Measurements from ENCODE around the gene TFB1M. TPM values are rescaled to one million over a fixed set of nuclear protein-coding genes. Genes with fewer than 3 reads are reported as not detected.

TFB1M gene
- total and polyA plus RNA-seq, 9 of the 15 experiments (the other 6 are each of a cell fraction or from before 2014, with no cell fraction given), result 34.6 to 145 (median 40.4) TPM

DNA sequence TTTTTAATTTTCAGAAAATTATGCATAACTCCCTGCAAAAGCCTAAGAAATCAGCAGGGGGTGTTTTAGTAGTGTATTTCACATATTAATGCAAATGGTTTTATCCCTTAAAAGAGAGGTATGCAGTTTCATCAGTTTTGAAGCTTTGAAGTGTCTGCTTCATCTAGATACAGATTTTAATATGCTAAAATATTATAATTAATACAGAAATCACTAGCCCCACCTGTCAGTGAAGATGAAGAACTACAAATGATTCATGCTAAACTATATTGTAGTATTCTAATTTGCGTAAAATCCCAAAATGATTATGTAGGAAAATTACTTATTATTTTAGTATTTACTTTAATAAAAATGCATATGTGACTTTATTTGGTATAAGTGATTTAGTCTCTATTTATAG is 2.9 kb upstream of the TFB1M start:
- Histone ChIP-seq H3K36me3 (ENCODE audit: control insufficient read depth, insufficient read depth, low read length) (peaks cover 7% of the 10 kb centered on the region), H3K9me3 (replicated peaks; ENCODE audit: control insufficient read depth, insufficient read depth, low read depth, low read length) (no peaks in the 10 kb centered on the region), H3K9ac (ENCODE audit: insufficient read depth in 1 of 2, low read depth in 2 of 2, low read length in 2 of 2) (no peak overlapping the region), H3K27ac (ENCODE audit: extremely low read depth, low read depth, low read length) (no peak overlapping the region), H2AFZ (ENCODE audit: low read depth, low read length) (no peak overlapping the region), H3K9me1 (ENCODE audit: control insufficient read depth, insufficient read depth, low read length) (no peaks in the 10 kb centered on the region), H3K4me2 (ENCODE audit: insufficient read depth, low read length) (no peak overlapping the region), H3K4me1 (replicated peaks in 1 of 2; ENCODE audit: control insufficient read depth in 2 of 2, insufficient read depth in 2 of 2, low read length in 2 of 2) (peaks cover 4 to 7% of the 10 kb centered on the region in 2 experiments; a peak in 3 of 5 replicates), H3K79me2 (ENCODE audit: control insufficient read depth, insufficient read depth, low read length) (peaks cover 20% of the 10 kb centered on the region), H3K27me3 (ENCODE audit: control insufficient read depth in 2 of 2, insufficient read depth in 2 of 2, low read length in 2 of 2) (no peaks in the 10 kb centered on the region), H3K4me3 (no peak overlapping the region), H4K20me1 (replicated peaks; ENCODE audit: control insufficient read depth, insufficient read depth, low read length) (no peaks in the 10 kb centered on the region)
- WGBS (ENCODE audit: insufficient coverage, low coverage, missing lambda C conversion rate), result 100% methylated on average over 1 of the region's 1 CpG
- TF ChIP-seq, protein P1, sequence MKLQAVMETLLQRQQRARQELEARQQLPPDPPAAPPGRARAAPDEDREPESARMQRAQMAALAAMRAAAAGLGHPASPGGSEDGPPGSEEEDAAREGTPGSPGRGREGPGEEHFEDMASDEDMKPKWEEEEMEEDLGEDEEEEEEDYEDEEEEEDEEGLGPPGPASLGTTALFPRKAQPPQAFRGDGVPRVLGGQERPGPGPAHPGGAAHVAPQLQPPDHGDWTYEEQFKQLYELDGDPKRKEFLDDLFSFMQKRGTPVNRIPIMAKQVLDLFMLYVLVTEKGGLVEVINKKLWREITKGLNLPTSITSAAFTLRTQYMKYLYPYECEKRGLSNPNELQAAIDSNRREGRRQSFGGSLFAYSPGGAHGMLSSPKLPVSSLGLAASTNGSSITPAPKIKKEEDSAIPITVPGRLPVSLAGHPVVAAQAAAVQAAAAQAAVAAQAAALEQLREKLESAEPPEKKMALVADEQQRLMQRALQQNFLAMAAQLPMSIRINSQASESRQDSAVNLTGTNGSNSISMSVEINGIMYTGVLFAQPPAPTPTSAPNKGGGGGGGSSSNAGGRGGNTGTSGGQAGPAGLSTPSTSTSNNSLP (IDR thresholded peaks at IDR 0.05; ENCODE audit: borderline replicate concordance, low read depth, low read length), result peak; percentile 73; the same call in 1 of the 2 replicates
- no peak for TF ChIP-seq ZNF239 (CRISPR knock-in tag; IDR thresholded peaks at IDR 0.05)
- TF ChIP-seq ZNF316 (IDR thresholded peaks at IDR 0.05), result peak; percentile 32; the same call in 1 of the 2 replicates
- no peak for TF ChIP-seq POLR2H (tag; IDR thresholded peaks at IDR 0.05; ENCODE audit: low read depth)
- TF ChIP-seq HMGXB4 (CRISPR knock-in tag; IDR thresholded peaks at IDR 0.05), result no peak
- TF ChIP-seq, protein P2, sequence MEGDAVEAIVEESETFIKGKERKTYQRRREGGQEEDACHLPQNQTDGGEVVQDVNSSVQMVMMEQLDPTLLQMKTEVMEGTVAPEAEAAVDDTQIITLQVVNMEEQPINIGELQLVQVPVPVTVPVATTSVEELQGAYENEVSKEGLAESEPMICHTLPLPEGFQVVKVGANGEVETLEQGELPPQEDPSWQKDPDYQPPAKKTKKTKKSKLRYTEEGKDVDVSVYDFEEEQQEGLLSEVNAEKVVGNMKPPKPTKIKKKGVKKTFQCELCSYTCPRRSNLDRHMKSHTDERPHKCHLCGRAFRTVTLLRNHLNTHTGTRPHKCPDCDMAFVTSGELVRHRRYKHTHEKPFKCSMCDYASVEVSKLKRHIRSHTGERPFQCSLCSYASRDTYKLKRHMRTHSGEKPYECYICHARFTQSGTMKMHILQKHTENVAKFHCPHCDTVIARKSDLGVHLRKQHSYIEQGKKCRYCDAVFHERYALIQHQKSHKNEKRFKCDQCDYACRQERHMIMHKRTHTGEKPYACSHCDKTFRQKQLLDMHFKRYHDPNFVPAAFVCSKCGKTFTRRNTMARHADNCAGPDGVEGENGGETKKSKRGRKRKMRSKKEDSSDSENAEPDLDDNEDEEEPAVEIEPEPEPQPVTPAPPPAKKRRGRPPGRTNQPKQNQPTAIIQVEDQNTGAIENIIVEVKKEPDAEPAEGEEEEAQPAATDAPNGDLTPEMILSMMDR (IDR thresholded peaks at IDR 0.05 in 2 of 3, conservative IDR thresholded peaks at IDR 0.05 in 1 of 3; ENCODE audit: insufficient read depth in 2 of 3, low read depth in 1 of 3, low read length in 3 of 3), result peak in 1 of 3 experiments; percentile 48; a peak in 2 of 6 replicates
- FAIRE-seq, result no peak
- no peak for DNase-seq (ENCODE audit: extremely low read depth in 1 of 4, low spot score in 3 of 4)
- no peak for ATAC-seq
- CTCF ChIA-PET (ENCODE audit: low intra/inter-chr PET ratio), result no interaction called here
- no TSS peak for BruUV-seq (replicated peaks)
- in situ Hi-C loops (cut with MboI), result loop anchor here (25.0 kb wide), 1 partner anchor 1870 kb away; no protein-coding TSS in a partner anchor
- POLR2A ChIA-PET, result interaction anchor here (0.6 kb wide), 1 partner anchor 10 kb away, joined by 4 read pairs; no protein-coding TSS in a partner anchor
- intact Hi-C loops (cut with micrococcal nuclease), result loop anchor here (10.0 kb wide), 1 partner anchor 1368 kb away; no protein-coding TSS in a partner anchor
